ENCODE results near the gene CD36. TPM values are rescaled to one million over a fixed set of nuclear protein-coding genes. Genes with fewer than 3 reads are reported as not detected.

Gene CD36
- total RNA-seq, 4 donors from 2014 or later = 897 to 4,046 (median 2,509) TPM

DNA sequence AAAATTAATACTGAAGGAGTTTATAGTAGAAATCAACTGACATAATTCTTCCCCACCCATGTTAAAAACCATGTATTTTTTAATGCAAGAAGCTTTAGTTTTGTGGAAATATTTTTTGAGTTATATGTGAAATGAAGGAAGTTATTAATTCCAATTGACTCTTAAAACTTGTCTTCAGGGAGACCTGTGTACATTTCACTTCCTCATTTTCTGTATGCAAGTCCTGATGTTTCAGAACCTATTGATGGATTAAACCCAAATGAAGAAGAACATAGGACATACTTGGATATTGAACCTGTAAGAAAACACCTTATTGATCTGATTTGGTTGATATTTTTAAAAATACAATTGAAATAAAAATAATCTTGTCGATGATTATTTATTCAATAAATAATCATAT is 33.3 kb downstream of the CD36 start:
- no peak for DNase-seq (ENCODE audit: low spot score)
- ATAC-seq (ENCODE audit: low FRiP score) = no peak
- TF ChIP-seq, protein P1, sequence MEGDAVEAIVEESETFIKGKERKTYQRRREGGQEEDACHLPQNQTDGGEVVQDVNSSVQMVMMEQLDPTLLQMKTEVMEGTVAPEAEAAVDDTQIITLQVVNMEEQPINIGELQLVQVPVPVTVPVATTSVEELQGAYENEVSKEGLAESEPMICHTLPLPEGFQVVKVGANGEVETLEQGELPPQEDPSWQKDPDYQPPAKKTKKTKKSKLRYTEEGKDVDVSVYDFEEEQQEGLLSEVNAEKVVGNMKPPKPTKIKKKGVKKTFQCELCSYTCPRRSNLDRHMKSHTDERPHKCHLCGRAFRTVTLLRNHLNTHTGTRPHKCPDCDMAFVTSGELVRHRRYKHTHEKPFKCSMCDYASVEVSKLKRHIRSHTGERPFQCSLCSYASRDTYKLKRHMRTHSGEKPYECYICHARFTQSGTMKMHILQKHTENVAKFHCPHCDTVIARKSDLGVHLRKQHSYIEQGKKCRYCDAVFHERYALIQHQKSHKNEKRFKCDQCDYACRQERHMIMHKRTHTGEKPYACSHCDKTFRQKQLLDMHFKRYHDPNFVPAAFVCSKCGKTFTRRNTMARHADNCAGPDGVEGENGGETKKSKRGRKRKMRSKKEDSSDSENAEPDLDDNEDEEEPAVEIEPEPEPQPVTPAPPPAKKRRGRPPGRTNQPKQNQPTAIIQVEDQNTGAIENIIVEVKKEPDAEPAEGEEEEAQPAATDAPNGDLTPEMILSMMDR (IDR thresholded peaks at IDR 0.05) = no peak

DNA sequence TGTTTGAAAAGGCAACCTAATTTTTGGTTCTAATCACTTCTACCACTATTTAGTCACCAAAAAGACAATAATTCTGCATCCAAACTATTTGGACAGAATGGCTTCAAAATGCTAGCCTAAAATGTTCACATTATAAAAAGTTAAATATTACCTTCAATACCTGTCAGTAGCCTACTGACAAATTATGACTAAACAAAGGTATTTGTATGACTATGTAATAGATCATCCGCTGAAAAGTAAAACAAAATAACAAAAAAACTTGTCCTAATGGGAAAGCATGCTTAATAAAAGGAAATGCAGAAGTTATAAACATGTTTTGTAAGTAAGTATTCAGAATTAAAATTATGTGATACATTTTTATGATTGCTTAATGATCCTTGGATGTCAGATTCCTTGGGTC is 36.6 kb downstream of the CD36 start:
- ATAC-seq (ENCODE audit: low FRiP score) = no peak
- DNase-seq (ENCODE audit: low spot score) = no peak
- TF ChIP-seq, protein P1 (IDR thresholded peaks at IDR 0.05) = no peak

DNA sequence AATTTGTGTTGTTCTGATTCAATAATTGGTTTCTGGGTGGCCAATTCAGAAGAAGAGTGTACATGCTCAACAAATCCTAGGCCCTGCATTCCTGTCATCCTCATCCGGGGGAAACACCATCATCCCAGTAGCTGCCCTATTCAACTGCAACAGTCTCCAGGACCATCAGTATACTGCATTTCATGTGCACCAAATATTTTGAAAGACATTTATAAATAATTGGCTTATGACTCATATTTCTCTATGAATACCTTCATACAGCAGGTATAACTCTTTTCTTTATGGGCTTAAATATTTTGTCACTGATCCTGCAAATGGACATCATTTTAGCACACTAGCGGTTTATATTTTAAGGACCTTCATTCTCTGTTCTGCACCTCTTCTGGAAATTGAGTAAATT is 38.0 kb downstream of the CD36 start:
- ATAC-seq (ENCODE audit: low FRiP score) (no peak), DNase-seq (ENCODE audit: low spot score) (no peak)
- TF ChIP-seq, protein P1 (IDR thresholded peaks at IDR 0.05) = no peak

DNA sequence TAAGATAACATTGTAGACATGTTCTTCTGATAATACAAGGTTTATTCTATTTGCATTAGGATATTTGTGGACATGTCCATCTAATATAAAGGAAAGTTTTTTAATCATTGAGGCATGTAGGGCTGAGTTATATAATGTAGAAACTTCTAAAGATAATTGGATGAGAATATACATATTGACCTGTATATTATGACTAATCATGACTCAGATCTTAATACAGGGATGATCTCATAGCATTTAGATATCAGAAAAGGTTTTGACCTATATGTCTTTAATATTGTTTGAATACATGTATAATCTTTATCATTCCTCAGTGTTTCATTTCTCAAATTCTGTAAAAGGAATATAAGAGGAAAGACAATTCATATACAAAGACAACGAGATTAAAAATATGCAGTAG is 39.2 kb downstream of the CD36 start:
- DNase-seq (ENCODE audit: low spot score) (no peak), ATAC-seq (ENCODE audit: low FRiP score) (no peak)
- TF ChIP-seq, protein P1 (IDR thresholded peaks at IDR 0.05) = no peak

DNA sequence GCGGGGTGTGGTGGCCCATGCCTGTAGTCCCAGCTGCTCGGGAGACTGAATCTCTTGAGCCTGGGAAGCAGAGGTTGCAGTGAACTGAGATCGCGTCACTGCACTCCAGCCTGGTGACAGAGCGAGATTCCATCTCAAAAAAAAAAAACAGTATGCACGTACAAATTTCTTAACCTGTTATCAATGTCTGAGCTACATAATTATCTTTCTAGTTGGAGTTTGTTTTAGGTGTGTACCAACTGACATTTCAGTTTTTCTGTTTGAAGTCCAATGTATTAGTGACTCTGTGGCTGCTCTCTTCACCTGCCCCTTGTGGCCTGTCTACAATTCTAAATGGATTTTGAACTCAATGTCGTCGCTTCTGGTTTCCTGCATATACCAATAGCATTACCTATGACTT is 40.3 kb downstream of the CD36 start:
- TF ChIP-seq, protein P1 (IDR thresholded peaks at IDR 0.05) = no peak
- ATAC-seq (ENCODE audit: low FRiP score) = no peak
- DNase-seq (ENCODE audit: low spot score) = no peak

DNA sequence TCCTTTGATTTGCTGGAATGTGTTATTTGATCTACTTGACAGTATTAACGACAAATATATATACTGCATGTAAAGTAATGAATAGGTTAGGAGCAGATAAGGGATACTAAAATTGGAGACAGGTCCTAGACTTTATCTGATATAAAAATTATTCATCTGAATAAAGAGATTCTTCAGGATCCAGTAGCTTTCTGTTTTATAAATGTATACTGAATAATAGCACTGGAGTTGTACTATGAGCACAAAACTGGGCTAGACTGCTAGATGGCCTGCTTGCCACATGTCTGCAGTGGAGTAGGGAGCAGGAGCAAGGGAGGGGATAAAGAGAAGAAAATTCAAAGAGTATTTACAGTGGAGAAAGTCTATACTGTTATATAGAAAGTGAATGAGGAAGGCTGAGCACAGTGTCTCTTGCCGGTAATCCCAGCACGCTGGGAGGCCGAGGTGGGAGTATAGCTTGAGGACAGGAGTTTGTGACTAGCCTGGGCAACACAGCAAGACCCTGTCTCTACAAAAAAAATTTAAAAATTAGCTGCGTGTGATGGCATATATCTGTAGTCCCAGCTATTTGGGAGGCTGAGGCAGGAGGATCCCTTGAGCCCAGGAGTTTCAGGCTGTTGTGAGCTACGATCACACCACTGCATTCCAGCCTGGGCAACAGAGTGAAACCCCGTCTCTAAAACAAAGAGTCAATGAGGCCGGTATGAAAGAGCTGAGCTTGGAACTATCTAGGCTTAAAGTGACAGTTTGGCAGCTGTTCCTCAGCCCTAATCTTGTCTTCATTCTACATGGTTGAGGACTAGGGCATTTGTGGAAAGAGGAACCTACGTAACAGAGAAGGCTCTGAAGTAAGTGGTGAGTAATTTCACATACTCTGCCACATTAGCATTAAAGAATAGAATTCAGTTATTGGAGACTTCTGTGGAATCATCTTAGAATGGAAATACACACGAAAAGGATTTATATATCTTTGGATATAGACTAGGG is 41.8 kb downstream of the CD36 start:
- TF ChIP-seq, protein P1 (IDR thresholded peaks at IDR 0.05) = no peak
- ATAC-seq (ENCODE audit: low FRiP score) (no peak), DNase-seq (ENCODE audit: low spot score) (no peak)

All from omental fat pad (tissue), 4 donors.